ENCODE measurements around the gene PCIF1.

The PCIF1 gene

DNA sequence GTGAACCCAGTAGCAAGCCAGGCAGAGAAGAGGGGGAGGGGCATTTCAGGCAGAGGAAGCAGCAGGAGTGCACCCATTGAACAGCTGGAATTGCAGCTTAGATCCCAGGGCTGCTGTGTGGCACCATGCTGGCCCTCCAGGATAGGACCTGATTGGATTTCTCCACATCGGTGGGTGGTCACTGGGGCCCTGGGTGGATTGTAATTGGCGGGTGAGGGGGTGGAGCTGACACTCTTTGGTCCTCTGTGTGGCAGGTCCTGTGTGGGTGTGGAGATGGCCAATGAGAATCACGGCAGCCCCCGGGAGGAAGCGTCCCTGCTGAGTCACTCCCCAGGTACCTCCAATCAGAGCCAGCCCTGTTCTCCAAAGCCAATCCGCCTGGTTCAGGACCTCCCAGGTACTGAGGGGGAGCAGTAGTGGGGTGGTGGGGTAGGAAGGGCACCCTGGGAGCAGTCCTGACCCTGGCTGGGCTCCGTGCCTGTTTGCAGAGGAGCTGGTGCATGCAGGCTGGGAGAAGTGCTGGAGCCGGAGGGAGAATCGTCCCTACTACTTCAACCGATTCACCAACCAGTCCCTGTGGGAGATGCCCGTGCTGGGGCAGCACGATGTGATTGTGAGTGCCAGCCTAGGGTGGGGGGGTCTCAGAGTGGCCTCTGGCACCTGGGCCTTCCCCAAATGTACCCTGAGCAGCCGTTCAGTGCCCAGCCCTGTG, 4.4 kb downstream of the PCIF1 start:
- no peaks in the 10 kb centered on the region for H3K9me3 ChIP-seq (ENCODE audit: insufficient read depth, low read length)
- H3K9ac ChIP-seq (ENCODE audit: low read length) = no peak overlapping the region
- H3K27me3 ChIP-seq (ENCODE audit: low read depth, low read length) = no peaks in the 10 kb centered on the region
- peaks cover 32% of the 10 kb centered on the region for H3K79me2 ChIP-seq (ENCODE audit: low read length)
- no peak overlapping the region for H3K27ac ChIP-seq (ENCODE audit: low read length)
- no peak overlapping the region for H3K4me2 ChIP-seq (ENCODE audit: low read length)
- peaks cover 13% of the 10 kb centered on the region for H4K20me1 ChIP-seq (ENCODE audit: insufficient read depth, low read length)
- no peak overlapping the region for H2AFZ ChIP-seq (ENCODE audit: low read depth, low read length)
- TF ChIP-seq, protein P1, sequence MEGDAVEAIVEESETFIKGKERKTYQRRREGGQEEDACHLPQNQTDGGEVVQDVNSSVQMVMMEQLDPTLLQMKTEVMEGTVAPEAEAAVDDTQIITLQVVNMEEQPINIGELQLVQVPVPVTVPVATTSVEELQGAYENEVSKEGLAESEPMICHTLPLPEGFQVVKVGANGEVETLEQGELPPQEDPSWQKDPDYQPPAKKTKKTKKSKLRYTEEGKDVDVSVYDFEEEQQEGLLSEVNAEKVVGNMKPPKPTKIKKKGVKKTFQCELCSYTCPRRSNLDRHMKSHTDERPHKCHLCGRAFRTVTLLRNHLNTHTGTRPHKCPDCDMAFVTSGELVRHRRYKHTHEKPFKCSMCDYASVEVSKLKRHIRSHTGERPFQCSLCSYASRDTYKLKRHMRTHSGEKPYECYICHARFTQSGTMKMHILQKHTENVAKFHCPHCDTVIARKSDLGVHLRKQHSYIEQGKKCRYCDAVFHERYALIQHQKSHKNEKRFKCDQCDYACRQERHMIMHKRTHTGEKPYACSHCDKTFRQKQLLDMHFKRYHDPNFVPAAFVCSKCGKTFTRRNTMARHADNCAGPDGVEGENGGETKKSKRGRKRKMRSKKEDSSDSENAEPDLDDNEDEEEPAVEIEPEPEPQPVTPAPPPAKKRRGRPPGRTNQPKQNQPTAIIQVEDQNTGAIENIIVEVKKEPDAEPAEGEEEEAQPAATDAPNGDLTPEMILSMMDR (IDR thresholded peaks at IDR 0.05; ENCODE audit: low read depth, low read length) = no peak
- no peak for TF ChIP-seq EZH2phosphoT487 (IDR thresholded peaks at IDR 0.05; ENCODE audit: low read depth)
- H3K36me3 ChIP-seq (replicated peaks; ENCODE audit: low read depth, low read length) = peaks cover 54% of the 10 kb centered on the region
- H3K4me1 ChIP-seq (ENCODE audit: low read length) = peaks cover 4% of the 10 kb centered on the region
- H3K4me3 ChIP-seq (ENCODE audit: low read length) = no peak overlapping the region

DNA sequence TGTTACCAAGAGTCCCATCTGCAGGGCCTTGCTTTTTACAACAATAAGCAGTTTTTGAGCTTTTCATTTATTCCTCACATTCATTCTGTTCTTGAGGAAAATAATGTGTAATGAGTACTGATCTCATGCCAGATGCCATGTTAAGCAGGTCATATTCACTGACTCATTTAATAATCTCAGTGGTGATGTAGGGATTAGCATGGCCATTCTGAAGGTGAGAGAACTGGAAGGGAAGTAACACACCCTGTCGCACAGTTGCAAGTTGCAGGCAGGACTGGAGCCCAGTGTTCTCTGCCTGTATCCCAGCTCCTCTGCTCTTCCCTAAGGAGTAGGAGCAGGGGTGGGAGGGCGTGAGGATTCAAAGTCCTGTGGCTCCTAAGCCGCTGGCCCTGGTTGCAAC, 5.6 kb downstream of the PCIF1 start:
- peaks cover 4% of the 10 kb centered on the region for H3K4me1 ChIP-seq (ENCODE audit: low read length)
- no peak overlapping the region for H3K4me3 ChIP-seq (ENCODE audit: low read length)
- H3K79me2 ChIP-seq (ENCODE audit: low read length) = peaks cover 28% of the 10 kb centered on the region
- H3K36me3 ChIP-seq (replicated peaks; ENCODE audit: low read depth, low read length) = peaks cover 66% of the 10 kb centered on the region
- no peaks in the 10 kb centered on the region for H3K9me3 ChIP-seq (ENCODE audit: insufficient read depth, low read length)
- no peak overlapping the region for H3K9ac ChIP-seq (ENCODE audit: low read length)
- no peak overlapping the region for H3K4me2 ChIP-seq (ENCODE audit: low read length)
- no peak for TF ChIP-seq EZH2phosphoT487 (IDR thresholded peaks at IDR 0.05; ENCODE audit: low read depth)
- TF ChIP-seq, protein P1 (IDR thresholded peaks at IDR 0.05; ENCODE audit: low read depth, low read length) = no peak
- H4K20me1 ChIP-seq (ENCODE audit: insufficient read depth, low read length) = peaks cover 13% of the 10 kb centered on the region
- no peak overlapping the region for H2AFZ ChIP-seq (ENCODE audit: low read depth, low read length)
- no peaks in the 10 kb centered on the region for H3K27me3 ChIP-seq (ENCODE audit: low read depth, low read length)
- H3K27ac ChIP-seq (ENCODE audit: low read length) = no peak overlapping the region

DNA sequence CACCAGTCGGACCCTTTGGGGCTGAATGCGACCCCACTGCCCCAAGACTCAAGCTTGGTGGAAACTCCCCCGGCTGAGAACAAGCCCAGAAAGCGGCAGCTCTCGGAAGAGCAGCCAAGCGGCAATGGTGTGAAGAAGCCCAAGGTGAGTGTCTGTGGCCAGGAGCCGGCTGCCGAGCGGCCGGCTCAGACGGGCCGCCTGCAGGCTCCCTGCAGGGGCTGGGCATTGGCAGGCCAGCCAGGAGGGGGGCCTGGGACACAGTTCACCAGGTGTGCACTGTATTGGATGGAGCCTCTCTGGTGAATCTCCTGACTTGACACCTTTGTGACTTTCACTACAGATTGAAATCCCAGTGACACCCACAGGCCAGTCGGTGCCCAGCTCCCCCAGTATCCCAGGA, 6.0 kb downstream of the PCIF1 start:
- Histone ChIP-seq H3K9ac (ENCODE audit: low read length) (no peak overlapping the region), H3K79me2 (ENCODE audit: low read length) (peaks cover 24% of the 10 kb centered on the region), H3K4me3 (ENCODE audit: low read length) (no peak overlapping the region), H3K27me3 (ENCODE audit: low read depth, low read length) (no peaks in the 10 kb centered on the region), H3K36me3 (replicated peaks; ENCODE audit: low read depth, low read length) (peaks cover 70% of the 10 kb centered on the region), H4K20me1 (ENCODE audit: insufficient read depth, low read length) (peaks cover 13% of the 10 kb centered on the region), H2AFZ (ENCODE audit: low read depth, low read length) (no peak overlapping the region), H3K4me2 (ENCODE audit: low read length) (no peak overlapping the region), H3K4me1 (ENCODE audit: low read length) (peaks cover 4% of the 10 kb centered on the region), H3K9me3 (ENCODE audit: insufficient read depth, low read length) (no peaks in the 10 kb centered on the region), H3K27ac (ENCODE audit: low read length) (no peak overlapping the region)
- TF ChIP-seq, protein P1 (IDR thresholded peaks at IDR 0.05; ENCODE audit: low read depth, low read length) = no peak
- TF ChIP-seq EZH2phosphoT487 (IDR thresholded peaks at IDR 0.05; ENCODE audit: low read depth) = no peak

DNA sequence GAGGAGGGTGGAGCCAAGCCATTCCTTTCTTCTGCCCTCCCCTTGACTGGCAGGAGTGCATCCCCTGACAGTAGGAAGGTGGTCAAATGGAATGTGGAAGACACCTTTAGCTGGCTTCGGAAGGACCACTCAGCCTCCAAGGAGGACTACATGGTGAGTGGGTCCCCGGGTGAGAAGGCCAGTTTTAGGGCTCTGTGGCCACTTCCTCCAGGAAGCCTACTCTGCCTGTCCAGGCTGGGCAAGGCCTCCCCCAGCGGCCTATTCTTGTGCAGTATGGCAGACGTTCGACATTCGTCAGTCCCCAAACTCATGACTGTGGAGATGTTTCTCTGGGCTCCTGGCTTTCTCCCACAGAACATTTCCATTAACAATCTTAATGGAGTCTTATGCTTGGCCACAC, 9.1 kb downstream of the PCIF1 start:
- no peak overlapping the region for H3K4me3 ChIP-seq (ENCODE audit: low read length)
- H3K27ac ChIP-seq (ENCODE audit: low read length) = no peak overlapping the region
- H4K20me1 ChIP-seq (ENCODE audit: insufficient read depth, low read length) = no peaks in the 10 kb centered on the region

More for the DNA sequence above, 9.1 kb downstream of the PCIF1 start:
- Histone ChIP-seq H3K4me2 (ENCODE audit: low read length) (no peak overlapping the region), H3K4me1 (ENCODE audit: low read length) (peaks cover 7% of the 10 kb centered on the region), H3K79me2 (ENCODE audit: low read length) (no peaks in the 10 kb centered on the region), H2AFZ (ENCODE audit: low read depth, low read length) (no peak overlapping the region), H3K9ac (ENCODE audit: low read length) (no peak overlapping the region), H3K27me3 (ENCODE audit: low read depth, low read length) (no peaks in the 10 kb centered on the region), H3K36me3 (replicated peaks; ENCODE audit: low read depth, low read length) (peaks cover 84% of the 10 kb centered on the region), H3K9me3 (ENCODE audit: insufficient read depth, low read length) (no peaks in the 10 kb centered on the region)
- TF ChIP-seq, protein P1 (IDR thresholded peaks at IDR 0.05; ENCODE audit: low read depth, low read length) = no peak
- no peak for TF ChIP-seq EZH2phosphoT487 (IDR thresholded peaks at IDR 0.05; ENCODE audit: low read depth)

Data from OCI-LY3 (cell line).